ENCODE measurements around the gene TCP11L1.

GRCh38 chr11:33033493-33033892 lies 5.9 kb upstream of the TCP11L1 start:
- TF ChIP-seq CTCF (IDR thresholded peaks at IDR 0.05; ENCODE audit: extremely low read depth in 1 of 2, insufficient read depth in 1 of 2, low read depth in 1 of 2, low read length in 2 of 2) (no peak), EZH2 (IDR thresholded peaks at IDR 0.05; ENCODE audit: borderline replicate concordance, low read depth, low read length, severe bottlenecking) (no peak), POLR2AphosphoS5 (IDR thresholded peaks at IDR 0.05; ENCODE audit: insufficient read depth, low read depth, low read length) (no peak), POLR2A (IDR thresholded peaks at IDR 0.05; ENCODE audit: low read depth, low read length) (no peak), GATA2 (IDR thresholded peaks at IDR 0.05; ENCODE audit: insufficient read depth, insufficient read length, low read depth, low read length) (no peak), MAX (IDR thresholded peaks at IDR 0.05; ENCODE audit: insufficient read depth, insufficient read length) (no peak), MYC (IDR thresholded peaks at IDR 0.05; ENCODE audit: low read depth, low read length) (no peak), FOS (IDR thresholded peaks at IDR 0.05; ENCODE audit: borderline replicate concordance, insufficient read depth, low read length) (no peak)

Data from endothelial cell of umbilical vein (primary cell).